IMR-90 (cell line): Measurements from ENCODE around the gene TRIM71.

Experiments used
- CEBPB ChIP-seq: IDR thresholded peaks from 2 replicates; pipeline ENCODE4 v1.6.1; 2012; ENCODE audit warnings: low read depth, low read length, improper control_type of control experiment
- CTCF ChIP-seq: conservative IDR thresholded peaks from 2 replicates; pipeline ENCODE4 v1.5.1; 2012; ENCODE audit warnings: mild to moderate bottlenecking, low read depth, low read length, improper control_type of control experiment
- ELK1 ChIP-seq: fragments of 150-350 bp; IDR thresholded peaks from 2 replicates; pipeline ENCODE4 v1.6.1; 2016; ENCODE audit warnings: low read depth, mild to moderate bottlenecking, low read length, moderate library complexity, borderline replicate concordance
- FOS ChIP-seq: fragments of 150-350 bp; IDR thresholded peaks from 2 replicates; pipeline ENCODE4 v1.6.1; 2016; ENCODE audit warnings: low read depth, low read length
- MAFK ChIP-seq: IDR thresholded peaks from 2 replicates; pipeline ENCODE4 v1.6.1; 2012; ENCODE audit warnings: low read depth, low read length, improper control_type of control experiment
- MAZ ChIP-seq: IDR thresholded peaks from 2 replicates; pipeline ENCODE4 v1.6.1; 2012; ENCODE audit warnings: low read depth, mild to moderate bottlenecking, low read length, improper control_type of control experiment, moderate library complexity, borderline replicate concordance
- POLR2A ChIP-seq: IDR thresholded peaks from 2 replicates; pipeline ENCODE4 v1.6.1; 2012; ENCODE audit warnings: mild to moderate bottlenecking, low read depth, low read length
- RAD21 ChIP-seq: IDR thresholded peaks from 2 replicates; pipeline ENCODE4 v1.6.1; 2012; ENCODE audit warnings: low read length, improper control_type of control experiment
- RCOR1 ChIP-seq: IDR thresholded peaks from 2 replicates; pipeline ENCODE4 v1.6.1; 2012; ENCODE audit warnings: mild to moderate bottlenecking, low read length, improper control_type of control experiment; ENCODE audit not compliant: insufficient replicate concordance
- RFX5 ChIP-seq: IDR thresholded peaks from 2 replicates; pipeline ENCODE4 v1.8.0; 2012; ENCODE audit warnings: low read depth, mild to moderate bottlenecking, low read length, moderate library complexity
- SMC3 ChIP-seq: fragments of 150-350 bp; IDR thresholded peaks from 2 replicates; pipeline ENCODE4 v1.6.1; 2016; ENCODE audit warnings: low read depth, mild to moderate bottlenecking, antibody characterized with exemption, low read length, moderate library complexity
- USF2 ChIP-seq: fragments of 150-350 bp; IDR thresholded peaks from 2 replicates; pipeline ENCODE4 v1.6.1; 2017; ENCODE audit warnings: mild to moderate bottlenecking, antibody characterized with exemption, low read length, low read depth

DNA sequence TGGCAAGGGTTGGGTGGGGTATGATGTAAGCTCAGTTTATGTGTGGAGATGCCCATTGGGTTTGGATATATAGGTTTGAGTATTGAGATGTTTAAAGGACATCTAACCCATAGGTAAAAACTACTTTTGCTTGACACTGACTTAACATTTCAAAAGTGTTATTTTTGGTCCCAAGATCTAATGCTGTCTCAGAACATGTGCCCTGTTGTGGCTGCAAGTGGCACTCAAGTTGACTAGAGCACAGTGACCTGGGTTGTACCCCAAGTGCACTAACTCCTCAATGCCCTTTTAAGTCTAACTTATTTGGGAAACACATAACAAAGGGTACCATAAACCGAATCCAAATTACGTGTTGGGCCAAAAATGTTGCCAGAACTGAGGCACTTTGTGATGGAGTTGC lies 77.2 kb downstream of the TRIM71 start:
- no peak for TF ChIP-seq CTCF
- TF ChIP-seq SMC3, result no peak
- no peak for TF ChIP-seq POLR2A
- no peak for TF ChIP-seq FOS
- no peak for TF ChIP-seq USF2
- no peak for TF ChIP-seq ELK1
- TF ChIP-seq MAZ, result no peak
- no peak for TF ChIP-seq RAD21
- TF ChIP-seq RFX5, result no peak
- no peak for TF ChIP-seq MAFK
- no peak for TF ChIP-seq RCOR1
- no peak for TF ChIP-seq CEBPB
